ENCODE measurements around the gene EPOP.

GRCh38 chr17:38674014-38674748 is 576 bp downstream of the EPOP start:
- TF ChIP-seq CTCF (conservative IDR thresholded peaks at IDR 0.05) (peak; percentile 32), ZFX (IDR thresholded peaks at IDR 0.05) (no peak)
